ENCODE results near the gene GALNT5. TPM values are rescaled to one million over a fixed set of nuclear protein-coding genes. Genes with fewer than 3 reads are reported as not detected.

The GALNT5 gene
- total RNA-seq, 1 donor from 2014 or later, result not detected

- no peak overlapping the region for H3K9ac ChIP-seq
- Mint-ChIP-seq H3K27me3 (ENCODE audit: insufficient read depth, low read depth) (peaks cover 3% of the 10 kb centered on the region), H3K4me1 (peaks cover 2% of the 10 kb centered on the region), H3K9me3 (peaks cover 9% of the 10 kb centered on the region), H3K4me3 (no peak overlapping the region), H3K27ac (no peak overlapping the region), H3K36me3 (no peaks in the 10 kb centered on the region)
- peaks cover 12% of the 10 kb centered on the region for H3K4me1 ChIP-seq
- H4K20me1 ChIP-seq (ENCODE audit: low read depth), result no peaks in the 10 kb centered on the region
- H3K79me2 ChIP-seq (ENCODE audit: low read depth), result no peaks in the 10 kb centered on the region
- H3K27ac ChIP-seq, result no peak overlapping the region
- peaks cover 8% of the 10 kb centered on the region for H3K9me3 ChIP-seq (ENCODE audit: low read depth)
- TF ChIP-seq EZH2 (IDR thresholded peaks at IDR 0.05), result no peak
- no peak for TF ChIP-seq EZH2phosphoT487 (IDR thresholded peaks at IDR 0.05)
- no peak for TF ChIP-seq CTCF (IDR thresholded peaks at IDR 0.05)
- H2AFZ ChIP-seq (replicated peaks), result no peak overlapping the region
- no peaks in the 10 kb centered on the region for H3K27me3 ChIP-seq
- no peak overlapping the region for H3K4me3 ChIP-seq
- H3F3A ChIP-seq (ENCODE audit: low read depth), result no peaks in the 10 kb centered on the region
- no peaks in the 10 kb centered on the region for H3K36me3 ChIP-seq
- no peak for DNase-seq (ENCODE audit: low spot score)
- no peak overlapping the region for H3K4me2 ChIP-seq
These were observed 106.2 kb downstream of the GALNT5 start for GRCh38 chr2:157363612-157364101.

Other genes with a start within 250 kb of the GALNT5 start
- gene ERMN, start 68.1 kb downstream of the GALNT5 start, total RNA-seq (ENCODE audit: low replicate concordance), result 1.2 and 2.2 TPM in 2 replicates
- 0.19 and 0.54 TPM in 2 replicates for gene CYTIP, start 186.4 kb downstream of the GALNT5 start, total RNA-seq (ENCODE audit: low replicate concordance)